ENCODE results near the gene CRYL1.

Gene CRYL1

GRCh38 chr13:20370815-20371421 is 154.7 kb downstream of the CRYL1 start:
- DNase-seq (ENCODE audit: low spot score), result no peak

DNA sequence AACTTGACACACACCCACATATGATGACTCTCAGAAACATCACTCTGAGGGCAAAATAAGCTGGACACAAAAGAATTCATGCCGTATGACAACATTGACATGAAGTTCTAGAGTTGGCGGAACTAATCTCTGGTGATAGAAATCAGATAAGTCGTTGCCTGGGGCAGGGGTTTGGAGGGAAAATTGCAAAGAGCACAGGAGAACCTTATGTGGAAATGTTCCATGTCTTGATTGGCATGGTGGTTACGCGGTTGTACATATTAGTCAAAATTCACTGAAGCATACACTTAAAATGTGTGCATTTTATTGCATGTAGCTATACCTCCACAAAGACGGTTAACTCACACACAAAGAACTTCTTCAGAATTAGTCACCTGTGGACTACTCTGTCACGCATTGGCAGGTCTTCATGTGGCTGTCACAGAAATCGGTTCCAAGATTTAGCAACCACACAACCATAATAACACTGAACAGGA is 155.7 kb downstream of the CRYL1 start:
- DNase-seq (ENCODE audit: low spot score), result no peak

DNA sequence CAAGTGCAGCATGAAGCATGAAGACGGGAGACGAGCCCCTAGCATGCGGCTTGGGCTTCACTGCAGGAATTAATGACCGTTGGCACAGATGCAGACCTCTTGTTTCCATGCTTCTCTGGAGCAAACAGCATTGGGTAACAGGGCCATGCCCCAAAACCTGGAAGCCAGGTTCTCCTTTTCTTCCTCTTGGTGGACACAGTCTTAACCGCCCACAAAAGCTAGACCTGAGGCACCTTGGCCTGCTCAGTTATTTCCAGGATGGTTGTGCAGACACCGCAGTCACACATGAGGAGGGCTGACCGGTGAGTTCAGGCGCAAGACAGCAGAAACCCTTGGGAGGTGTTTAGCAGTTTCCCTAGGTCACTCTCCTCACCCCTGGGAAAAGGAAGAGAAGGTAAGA is 159.6 kb downstream of the CRYL1 start:
- no peak for DNase-seq (ENCODE audit: low spot score)

- no peak for DNase-seq (ENCODE audit: low spot score)
These were observed 162.1 kb downstream of the CRYL1 start for GRCh38 chr13:20363603-20364002.

DNA sequence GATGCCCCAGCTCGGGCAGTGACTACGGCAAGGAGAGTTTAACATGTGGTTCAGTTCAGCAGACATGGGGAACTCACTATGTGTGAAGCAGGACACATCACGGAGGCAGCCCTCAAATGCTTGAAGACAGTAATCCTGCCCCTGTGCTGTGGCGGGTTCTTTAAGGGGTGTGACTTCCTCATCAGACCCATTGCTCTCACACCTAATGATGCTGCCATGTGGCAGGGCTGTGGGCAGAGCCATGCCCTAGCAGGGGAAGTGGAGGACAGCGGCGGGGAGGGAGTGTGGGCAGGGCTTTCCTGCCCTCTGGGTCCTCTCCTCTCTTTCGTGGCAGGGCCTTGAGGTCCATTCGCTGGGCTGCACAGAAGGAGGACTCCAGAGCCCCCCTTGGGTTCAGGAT is 162.5 kb downstream of the CRYL1 start:
- DNase-seq (ENCODE audit: low spot score), result no peak

DNA sequence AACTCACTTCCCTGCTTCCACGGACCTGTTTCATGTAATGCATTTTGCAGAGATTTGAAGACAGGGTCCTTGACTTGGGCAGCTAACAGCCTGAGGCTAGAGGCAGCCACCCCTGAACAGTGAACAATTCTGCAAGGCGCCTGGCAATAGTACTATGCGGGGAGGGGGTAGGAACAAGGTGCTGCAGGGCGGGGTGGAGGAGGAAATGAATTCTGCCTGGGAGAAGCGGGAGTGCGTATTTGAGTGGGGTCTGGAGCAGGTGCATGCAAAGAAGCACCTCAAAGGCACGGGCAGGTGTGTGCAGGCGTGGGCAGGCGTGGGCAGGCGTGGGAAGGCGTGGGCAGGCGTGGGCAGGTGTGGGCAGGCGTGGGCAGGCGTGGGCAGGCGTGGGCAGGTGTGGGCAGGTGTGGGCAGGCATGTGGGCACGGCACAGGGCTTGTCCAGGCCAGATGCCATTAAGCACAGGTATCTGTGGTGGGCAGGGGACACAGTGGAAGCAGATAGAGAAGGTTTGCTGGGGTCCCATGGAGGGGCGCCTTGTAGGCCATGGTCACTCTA is 163.1 kb downstream of the CRYL1 start:
- no peak for DNase-seq (ENCODE audit: low spot score)

- no peak for DNase-seq (ENCODE audit: low spot score)
These were observed 164.7 kb downstream of the CRYL1 start for GRCh38 chr13:20360835-20361412.

GRCh38 chr13:20360041-20360491 is 165.6 kb downstream of the CRYL1 start:
- DNase-seq (ENCODE audit: low spot score), result no peak

- peak; percentile 95 for DNase-seq (ENCODE audit: low spot score)
These were observed 166.3 kb downstream of the CRYL1 start for GRCh38 chr13:20359335-20359734.

GRCh38 chr13:20358022-20358421 is 167.6 kb downstream of the CRYL1 start:
- DNase-seq (ENCODE audit: low spot score), result no peak

- no peak for DNase-seq (ENCODE audit: low spot score)
These were observed 169.2 kb downstream of the CRYL1 start for GRCh38 chr13:20356444-20356843.

GRCh38 chr13:20354722-20355121 is 170.9 kb downstream of the CRYL1 start:
- DNase-seq (ENCODE audit: low spot score), result peak; percentile 47

- DNase-seq (ENCODE audit: low spot score), result no peak
These were observed 171.7 kb downstream of the CRYL1 start for GRCh38 chr13:20353973-20354372.

Data from SW480 (cell line).